ENCODE measurements around the gene ZNF516. TPM values are rescaled to one million over a fixed set of nuclear protein-coding genes. Genes with fewer than 3 reads are reported as not detected.

Gene ZNF516
- total and polyA plus RNA-seq, 2 of the 4 experiments (the other 2 are of a cell fraction), result 7.9 to 16.9 TPM

- H3K9ac ChIP-seq (ENCODE audit: low read depth, low read length), result no peak overlapping the region
- peaks cover 7% of the 10 kb centered on the region for H4K20me1 ChIP-seq (ENCODE audit: insufficient read depth, low read length)
- H3K14ac ChIP-seq (replicated peaks; ENCODE audit: low read depth, low read length), result no peak overlapping the region
- no peak for DNase-seq
- ChIA-PET CTCF (no interaction called here), POLR2A (ENCODE audit: unreplicated experiment) (no interaction called here)
- no CpG with 5 or more reads among the region's 12 CpGs for WGBS, 2 experiments (ENCODE audit: extremely low coverage in 2 of 2, insufficient read length in 1 of 2)
- peaks cover 16 to 49% of the 10 kb centered on the region in 2 experiments for H3K79me1 ChIP-seq (ENCODE audit: low read depth in 1 of 2, low read length in 2 of 2)
- no peak overlapping the region for H3K4me2 ChIP-seq (ENCODE audit: low read depth, low read length)
- no peak for ATAC-seq (ENCODE audit: low read depth)
- H2BK15ac ChIP-seq (ENCODE audit: low read depth, low read length), result no peak overlapping the region
- H3K9me3 ChIP-seq (ENCODE audit: control insufficient read depth, insufficient read depth, low read length), result no peaks in the 10 kb centered on the region
- no peak overlapping the region for H3K56ac ChIP-seq (ENCODE audit: extremely low read depth, insufficient read depth, low read length)
- H2AK5ac ChIP-seq (ENCODE audit: low read depth, low read length), result no peak overlapping the region
- no peak overlapping the region for H3K4ac ChIP-seq (ENCODE audit: low read depth, low read length)
- H2BK20ac ChIP-seq (ENCODE audit: low read depth, low read length), result no peak overlapping the region
- in situ Hi-C loops (cut with MboI; ENCODE audit: low sequenced_read_pairs) (loop anchor here (10.0 to 25.0 kb wide), 3 partner anchors 873 to 1715 kb away; partner anchors contain the start of genes PTGR3 and TSHZ1), intact Hi-C loops (cut with micrococcal nuclease) (no loop called here), dilution Hi-C loops (cut with HindIII; ENCODE audit: low sequenced_read_pairs, unreplicated experiment) (no loop called here)
- no peak overlapping the region for H3K18ac ChIP-seq (ENCODE audit: low read depth, low read length)
- no peak overlapping the region for H2BK5ac ChIP-seq (ENCODE audit: low read depth, low read length, poor library complexity, severe bottlenecking)
- no peak overlapping the region for H4K91ac ChIP-seq (ENCODE audit: insufficient read depth, low read depth, low read length)
- H3K9me1 ChIP-seq (ENCODE audit: insufficient read depth, low read length), result peaks cover 26% of the 10 kb centered on the region
- peaks cover 11% of the 10 kb centered on the region for H3K4me1 ChIP-seq (ENCODE audit: control insufficient read depth, insufficient read depth, low read length)
- no peaks in the 10 kb centered on the region for H3K27me3 ChIP-seq (ENCODE audit: control insufficient read depth, insufficient read depth, low read length)
- H3K36me3 ChIP-seq (ENCODE audit: control insufficient read depth, insufficient read depth, low read length), result peaks cover 45% of the 10 kb centered on the region; the same call in 1 of the 2 replicates
- no peak overlapping the region for H3K23ac ChIP-seq (ENCODE audit: low read depth, low read length)
- H2AFZ ChIP-seq (replicated peaks; ENCODE audit: low read length, poor library complexity), result no peak overlapping the region
- no peak overlapping the region for H3K4me3 ChIP-seq (ENCODE audit: insufficient read depth, low read depth, low read length)
- no peak overlapping the region for H3K27ac ChIP-seq (ENCODE audit: insufficient read depth, low read length)
- H4K5ac ChIP-seq (ENCODE audit: low read depth, low read length), result no peak overlapping the region
- TF ChIP-seq ELK1 (IDR thresholded peaks at IDR 0.05; ENCODE audit: borderline replicate concordance, low read depth, low read length), result no peak
- TF ChIP-seq CTCF (conservative IDR thresholded peaks at IDR 0.05; ENCODE audit: low read depth, low read length), result no peak
- no peak for TF ChIP-seq MAZ (IDR thresholded peaks at IDR 0.05; ENCODE audit: borderline replicate concordance, low read depth, low read length)
- H2AK9ac ChIP-seq (replicated peaks; ENCODE audit: low read depth, low read length, poor library complexity), result no peak overlapping the region
- no TSS peak for BruUV-seq (replicated peaks)
- no peak overlapping the region for H2BK120ac ChIP-seq (ENCODE audit: low read depth, low read length)
- H4K8ac ChIP-seq (ENCODE audit: low read depth in 2 of 2, low read length in 2 of 2), result no peak overlapping the region
Measured at GRCh38 chr18:76359909-76360308, 135.1 kb downstream of the ZNF516 start.
